Caco-2 (cell line): ENCODE data around the gene PIAS1. TPM values are rescaled to one million over a fixed set of nuclear protein-coding genes. Genes with fewer than 3 reads are reported as not detected.

ENCODE experiments used
- BruUV-seq: library from RNA; stranded (reverse); fragments of 400-500 nt; replicated peaks from 2 replicates; lab custom pipeline; 2021; lab: Mats Ljungman, UMichigan
- CTCF ChIA-PET: fragments of 300-600 bp; sonication (Branson Sonifier 250); formaldehyde crosslinking; loops from one replicate; lab custom pipeline; 2022; ENCODE audit warnings: antibody characterized with exemption; lab: Charles Lee
- POLR2A ChIA-PET: fragments of 300-600 bp; sonication (Branson Sonifier 250); formaldehyde crosslinking; loops from one replicate; lab custom pipeline; 2022; ENCODE audit warnings: antibody characterized with exemption; lab: Charles Lee
- DNase-seq, 2 experiments: peaks; one replicate each; pipeline versions ENCODE4 v3.0.0 to v3.0.0-alpha.2; 2020 to 2022
- H3K27me3 ChIP-seq: replicated peaks from 2 replicates; pipeline ENCODE4 v1.6.0; 2011; ENCODE audit warnings: low read length; ENCODE audit not compliant: control insufficient read depth, insufficient read depth
- H3K36me3 ChIP-seq: 2 replicates; pipeline ENCODE4 v1.5.1; 2011; ENCODE audit warnings: low read length; ENCODE audit not compliant: control insufficient read depth, insufficient read depth
- H3K4me1 ChIP-seq: fragments of 250-450 bp; sonication (Bioruptor Pico); 2 replicates; pipeline ENCODE4 v1.5.1; 2020; ENCODE audit warnings: mild to moderate bottlenecking
- H3K4me3 ChIP-seq: 2 replicates; pipeline ENCODE4 v1.5.1; 2011; ENCODE audit warnings: low read depth, mild to moderate bottlenecking, control low read depth, low read length
- H3K9me3 ChIP-seq: fragments of 250-450 bp; sonication (Bioruptor Pico); 2 replicates; pipeline ENCODE4 v1.5.1; 2020; ENCODE audit warnings: mild to moderate bottlenecking, moderate library complexity
- H3K27ac Mint-ChIP-seq: one replicate; pipeline ENCODE4 v1.8.0; 2022; ENCODE audit warnings: mixed read lengths; ENCODE audit not compliant: unreplicated experiment
- H3K27me3 Mint-ChIP-seq: one replicate; pipeline ENCODE4 v1.8.0; 2022; ENCODE audit warnings: mixed read lengths; ENCODE audit not compliant: insufficient read depth, unreplicated experiment
- H3K36me3 Mint-ChIP-seq: one replicate; pipeline ENCODE4 v1.8.0; 2022; ENCODE audit warnings: mild to moderate bottlenecking, mixed read lengths; ENCODE audit not compliant: insufficient read depth, unreplicated experiment
- H3K4me1 Mint-ChIP-seq: one replicate; pipeline ENCODE4 v1.8.0; 2022; ENCODE audit warnings: low read depth, mixed read lengths; ENCODE audit not compliant: unreplicated experiment
- H3K4me3 Mint-ChIP-seq: one replicate; pipeline ENCODE4 v1.8.0; 2022; ENCODE audit warnings: mild to moderate bottlenecking, moderate library complexity, mixed read lengths; ENCODE audit not compliant: unreplicated experiment
- H3K9me3 Mint-ChIP-seq: one replicate; pipeline ENCODE4 v1.8.0; 2022; ENCODE audit warnings: mixed read lengths; ENCODE audit not compliant: unreplicated experiment
- intact Hi-C: fragments of 100-400 bp; cut with micrococcal nuclease; formaldehyde crosslinking; loops from one replicate; pipeline ENCODE4 v1.10.0; 2022; ENCODE audit not compliant: unreplicated experiment
- total RNA-seq: library from RNA; stranded (reverse); gene quantifications from 2 replicates; pipeline ENCODE4 v1.2.3, GENCODE V29; 2022
- TF ChIP-seq, protein P1 (sequence below), 2 experiments: fragments of 200-600 bp in 1 of 2; IDR thresholded peaks; 1 replicate in 1 of 2; 2 replicates in 1 of 2; pipeline versions ENCODE4 v1.5.1 to v1.8.0; 2011 to 2022; ENCODE audit warnings: antibody characterized with exemption in 1 of 2, control low read depth in 1 of 2, inconsistent platforms in 1 of 2, low read depth in 1 of 2, low read length in 1 of 2, mild to moderate bottlenecking in 1 of 2, moderate library complexity in 1 of 2; ENCODE audit not compliant: insufficient read depth in 1 of 2, severe bottlenecking in 1 of 2, unreplicated experiment in 1 of 2

The PIAS1 gene
- total RNA-seq, 1 experiment from 2014 or later: 48.0 TPM

DNA sequence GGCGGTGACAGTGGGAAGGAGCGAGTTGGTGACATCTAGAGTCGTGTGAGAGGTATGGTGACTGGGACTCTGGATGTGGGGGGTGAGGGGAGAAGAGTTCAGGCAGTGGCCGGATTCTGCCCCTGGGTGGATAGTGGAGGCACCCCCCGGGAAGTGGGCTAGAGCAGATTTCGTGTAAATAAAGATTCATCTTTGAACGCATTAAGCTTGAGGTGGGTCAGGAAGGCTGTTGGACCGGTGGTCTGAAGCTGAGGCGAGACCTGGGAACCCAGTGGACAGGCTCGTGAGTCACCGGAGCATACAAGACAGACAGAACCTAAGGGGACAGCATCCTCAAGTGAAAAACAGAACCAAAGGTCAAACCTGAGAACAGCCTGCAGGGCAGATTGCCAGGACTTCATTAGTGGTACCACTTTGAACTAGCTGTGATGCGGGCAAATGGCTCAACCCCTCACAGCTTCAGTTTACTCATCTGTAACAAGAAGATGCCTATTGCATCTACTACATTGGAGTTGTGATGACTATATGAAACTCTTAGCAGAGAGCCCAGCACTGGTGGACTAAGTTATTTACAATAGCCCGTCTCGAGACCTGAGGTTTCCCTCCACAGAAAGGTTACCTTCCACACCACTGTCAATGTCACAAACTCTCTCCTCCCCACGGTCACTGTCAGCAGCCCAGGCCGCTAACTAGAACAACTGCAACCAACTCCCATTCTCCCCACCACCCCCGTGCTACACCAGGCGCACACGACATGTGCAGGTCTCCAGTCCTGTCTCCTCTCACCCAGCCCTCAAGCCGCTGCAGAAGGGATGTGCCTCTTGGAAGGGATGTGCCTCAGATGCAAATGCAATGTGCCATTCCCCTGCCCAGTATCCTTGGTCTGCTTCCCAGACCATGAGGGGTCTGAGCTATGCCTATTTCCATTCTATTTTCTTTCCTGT lies 176.3 kb downstream of the PIAS1 start:
- no peak for DNase-seq
- Mint-ChIP-seq H3K36me3 (peaks cover 4% of the 10 kb centered on the region), H3K4me1 (peaks cover 41% of the 10 kb centered on the region), H3K4me3 (peak overlapping the region; percentile 88), H3K27ac (peak overlapping the region; percentile 81), H3K27me3 (no peaks in the 10 kb centered on the region), H3K9me3 (no peaks in the 10 kb centered on the region)
- CTCF ChIA-PET: interaction anchor here (0.6 kb wide), 1 partner anchor 646 kb away, joined by 3 read pairs; no protein-coding TSS in a partner anchor
- no peaks in the 10 kb centered on the region for H3K27me3 ChIP-seq
- no peaks in the 10 kb centered on the region for H3K9me3 ChIP-seq
- peak overlapping the region; percentile 85 for H3K4me3 ChIP-seq
- peaks cover 36% of the 10 kb centered on the region for H3K4me1 ChIP-seq
- POLR2A ChIA-PET: interaction anchor here (0.6 kb wide), 1 partner anchor 314 kb away, joined by 14 read pairs; no protein-coding TSS in a partner anchor
- intact Hi-C loops: no loop called here
- TF ChIP-seq, protein P1, sequence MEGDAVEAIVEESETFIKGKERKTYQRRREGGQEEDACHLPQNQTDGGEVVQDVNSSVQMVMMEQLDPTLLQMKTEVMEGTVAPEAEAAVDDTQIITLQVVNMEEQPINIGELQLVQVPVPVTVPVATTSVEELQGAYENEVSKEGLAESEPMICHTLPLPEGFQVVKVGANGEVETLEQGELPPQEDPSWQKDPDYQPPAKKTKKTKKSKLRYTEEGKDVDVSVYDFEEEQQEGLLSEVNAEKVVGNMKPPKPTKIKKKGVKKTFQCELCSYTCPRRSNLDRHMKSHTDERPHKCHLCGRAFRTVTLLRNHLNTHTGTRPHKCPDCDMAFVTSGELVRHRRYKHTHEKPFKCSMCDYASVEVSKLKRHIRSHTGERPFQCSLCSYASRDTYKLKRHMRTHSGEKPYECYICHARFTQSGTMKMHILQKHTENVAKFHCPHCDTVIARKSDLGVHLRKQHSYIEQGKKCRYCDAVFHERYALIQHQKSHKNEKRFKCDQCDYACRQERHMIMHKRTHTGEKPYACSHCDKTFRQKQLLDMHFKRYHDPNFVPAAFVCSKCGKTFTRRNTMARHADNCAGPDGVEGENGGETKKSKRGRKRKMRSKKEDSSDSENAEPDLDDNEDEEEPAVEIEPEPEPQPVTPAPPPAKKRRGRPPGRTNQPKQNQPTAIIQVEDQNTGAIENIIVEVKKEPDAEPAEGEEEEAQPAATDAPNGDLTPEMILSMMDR (IDR thresholded peaks at IDR 0.05; ENCODE audit: insufficient read depth in 1 of 2, low read depth in 1 of 2, low read length in 1 of 2, severe bottlenecking in 1 of 2, unreplicated experiment in 1 of 2): no peak
- H3K36me3 ChIP-seq: no peaks in the 10 kb centered on the region
- TSS peak; percentile 67 for BruUV-seq

- no peak overlapping the region for H3K4me3 ChIP-seq
- no TSS peak for BruUV-seq
- H3K36me3 Mint-ChIP-seq: peaks cover 4% of the 10 kb centered on the region
- peak overlapping the region; percentile 88 for H3K4me3 Mint-ChIP-seq
- H3K9me3 ChIP-seq: no peaks in the 10 kb centered on the region
- no peaks in the 10 kb centered on the region for H3K27me3 ChIP-seq
- peaks cover 36% of the 10 kb centered on the region for H3K4me1 ChIP-seq
- H3K36me3 ChIP-seq: no peaks in the 10 kb centered on the region
- no peak overlapping the region for H3K27ac Mint-ChIP-seq
- no peaks in the 10 kb centered on the region for H3K27me3 Mint-ChIP-seq
- DNase-seq: peak in 1 of 2 experiments; percentile 23
- H3K4me1 Mint-ChIP-seq: peaks cover 41% of the 10 kb centered on the region
- intact Hi-C loops: no loop called here
- H3K9me3 Mint-ChIP-seq: no peaks in the 10 kb centered on the region
- TF ChIP-seq, protein P1 (IDR thresholded peaks at IDR 0.05; ENCODE audit: insufficient read depth in 1 of 2, low read depth in 1 of 2, low read length in 1 of 2, severe bottlenecking in 1 of 2, unreplicated experiment in 1 of 2): no peak
- ChIA-PET POLR2A (no interaction called here), CTCF (interaction anchor here (0.6 kb wide), 1 partner anchor 645 kb away, joined by 3 read pairs; no protein-coding TSS in a partner anchor)
Measured at GRCh38 chr15:68231102-68231818, 177.1 kb downstream of the PIAS1 start.

GRCh38 chr15:68232449-68232848 lies 178.3 kb downstream of the PIAS1 start:
- Histone ChIP-seq H3K9me3 (no peaks in the 10 kb centered on the region), H3K4me3 (no peak overlapping the region), H3K27me3 (no peaks in the 10 kb centered on the region), H3K4me1 (peaks cover 34% of the 10 kb centered on the region), H3K36me3 (no peaks in the 10 kb centered on the region)
- intact Hi-C loops: no loop called here
- ChIA-PET CTCF (no interaction called here), POLR2A (no interaction called here)
- TF ChIP-seq, protein P1 (IDR thresholded peaks at IDR 0.05; ENCODE audit: insufficient read depth in 1 of 2, low read depth in 1 of 2, low read length in 1 of 2, severe bottlenecking in 1 of 2, unreplicated experiment in 1 of 2): no peak
- Mint-ChIP-seq H3K9me3 (peaks cover 5% of the 10 kb centered on the region), H3K27ac (peak overlapping the region; percentile 46), H3K4me1 (peaks cover 41% of the 10 kb centered on the region), H3K27me3 (no peaks in the 10 kb centered on the region), H3K36me3 (peaks cover 4% of the 10 kb centered on the region), H3K4me3 (peak overlapping the region; percentile 28)
- DNase-seq: peak; percentile 58 to 75
- BruUV-seq: no TSS peak
